GM18520 (cell line): ENCODE results near the gene DSG3.

ENCODE experiments used
- ATAC-seq: cut with Tn5 transposase; IDR thresholded peaks from one replicate; pipeline ENCODE4 v1.9.1; 2021; ENCODE audit not compliant: unreplicated experiment

DSG3 gene

DNA sequence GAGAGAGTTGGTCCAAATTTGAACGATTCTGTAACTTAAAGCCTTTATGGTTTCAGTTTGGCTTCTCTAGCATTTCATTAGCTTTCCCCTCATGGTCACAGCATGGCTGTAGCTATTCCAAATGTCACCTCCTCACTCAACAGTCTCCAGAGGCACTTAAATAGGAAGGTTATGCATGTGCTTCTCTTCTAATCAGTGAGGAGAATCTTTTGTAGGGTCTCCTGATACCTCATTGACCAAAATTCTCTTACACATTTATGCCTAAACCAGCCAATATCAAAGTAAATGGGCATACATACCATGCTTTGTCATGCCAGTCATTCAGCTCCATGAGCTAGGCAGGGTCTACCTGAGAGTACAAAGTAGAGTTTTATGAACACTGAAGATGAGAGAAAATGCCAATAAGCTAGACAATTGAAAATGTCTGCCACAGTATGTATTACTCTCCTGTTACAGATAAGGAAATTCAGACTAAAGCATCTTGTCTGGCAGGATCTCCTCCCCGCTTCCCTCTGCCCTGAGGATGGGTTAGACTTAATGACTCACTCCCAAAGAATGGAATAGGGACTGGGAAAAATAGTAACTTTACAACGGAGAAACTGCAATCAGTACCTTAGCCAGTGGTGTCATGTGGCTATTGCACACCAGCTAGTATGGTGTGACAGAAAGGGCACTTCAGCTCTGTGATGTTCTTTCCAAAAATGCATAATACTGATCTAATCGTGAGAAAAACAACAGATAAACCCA is 65.8 kb downstream of the DSG3 start:
- ATAC-seq, result no peak

DNA sequence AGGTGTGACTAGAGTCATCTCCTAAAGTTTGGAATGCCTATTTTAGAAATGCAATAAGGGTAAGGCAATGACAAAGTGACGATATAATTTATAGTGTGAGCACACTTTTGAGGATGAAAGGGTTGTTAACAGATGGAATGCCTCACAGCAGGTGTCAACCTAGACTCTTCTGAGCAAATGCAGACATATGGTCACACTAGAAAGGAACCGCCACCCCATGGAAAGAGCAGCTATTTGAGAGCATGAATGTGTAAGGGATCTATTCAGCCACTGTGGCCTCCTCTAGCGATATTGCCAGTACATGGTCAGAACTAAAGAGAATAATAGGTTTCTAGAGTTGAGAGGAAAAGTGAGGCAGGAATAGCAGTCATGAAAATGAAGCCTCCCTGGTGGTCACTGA is 68.9 kb downstream of the DSG3 start:
- no peak for ATAC-seq

DNA sequence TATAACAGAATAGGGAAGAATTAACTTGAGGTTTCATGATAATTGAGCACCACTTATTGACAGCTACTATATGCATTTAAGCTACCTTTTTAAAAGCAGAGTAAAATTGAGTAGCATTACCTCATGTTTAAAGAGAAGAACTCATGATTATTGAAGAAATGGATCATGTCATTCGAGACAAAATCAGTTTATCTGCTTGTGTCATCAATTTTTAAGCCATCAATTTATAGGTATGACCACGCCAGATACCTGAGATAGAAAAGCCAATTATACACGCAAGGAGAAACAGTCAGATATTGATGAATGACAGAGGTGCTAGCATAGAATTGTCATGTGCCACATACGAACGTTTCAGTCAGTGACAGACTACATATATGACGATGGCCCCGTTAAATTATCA is 78.8 kb downstream of the DSG3 start:
- ATAC-seq, result no peak
